ENCODE measurements around the gene SRCAP.

DNA sequence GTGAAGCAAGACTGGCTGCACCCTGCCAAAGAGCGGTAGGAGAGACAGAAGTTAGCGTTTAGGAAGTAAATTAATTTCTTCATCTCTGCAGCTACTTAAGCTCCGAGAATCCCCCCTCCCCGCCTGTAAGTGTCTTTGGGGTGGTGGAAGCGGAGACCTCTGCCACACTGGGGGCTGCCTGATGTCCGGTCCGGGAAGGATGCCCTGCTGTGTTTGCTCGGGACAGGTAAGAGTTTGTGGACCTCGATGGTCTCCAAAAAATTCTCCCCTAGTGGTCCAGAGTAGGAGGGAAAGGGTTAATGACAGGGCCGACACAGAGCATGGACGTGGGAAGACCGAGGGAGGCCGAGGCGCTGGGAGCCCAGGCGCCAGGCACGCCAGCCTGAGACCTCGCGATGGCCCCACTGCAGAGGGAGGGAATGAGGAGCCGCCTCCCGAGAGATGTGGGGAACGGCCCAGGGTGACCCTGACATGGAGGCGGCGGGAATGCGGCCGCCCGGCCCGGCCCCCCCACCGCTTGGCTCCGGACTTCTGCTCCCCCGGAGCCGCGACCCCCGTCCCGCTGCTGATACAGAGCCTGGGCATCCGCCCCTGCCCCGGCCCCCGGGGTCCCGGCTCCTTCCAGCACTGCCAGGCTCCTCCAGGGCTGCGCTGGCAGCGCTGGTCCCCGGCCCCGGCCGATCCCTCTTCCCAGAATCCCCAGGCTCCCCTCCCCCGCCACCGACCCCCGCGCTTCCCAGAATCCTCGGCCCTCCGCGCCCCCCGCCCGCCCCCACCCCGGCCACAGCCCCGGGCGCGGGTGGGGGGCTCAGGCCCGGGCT is 87.4 kb downstream of the SRCAP start:
- TF ChIP-seq, protein P1, sequence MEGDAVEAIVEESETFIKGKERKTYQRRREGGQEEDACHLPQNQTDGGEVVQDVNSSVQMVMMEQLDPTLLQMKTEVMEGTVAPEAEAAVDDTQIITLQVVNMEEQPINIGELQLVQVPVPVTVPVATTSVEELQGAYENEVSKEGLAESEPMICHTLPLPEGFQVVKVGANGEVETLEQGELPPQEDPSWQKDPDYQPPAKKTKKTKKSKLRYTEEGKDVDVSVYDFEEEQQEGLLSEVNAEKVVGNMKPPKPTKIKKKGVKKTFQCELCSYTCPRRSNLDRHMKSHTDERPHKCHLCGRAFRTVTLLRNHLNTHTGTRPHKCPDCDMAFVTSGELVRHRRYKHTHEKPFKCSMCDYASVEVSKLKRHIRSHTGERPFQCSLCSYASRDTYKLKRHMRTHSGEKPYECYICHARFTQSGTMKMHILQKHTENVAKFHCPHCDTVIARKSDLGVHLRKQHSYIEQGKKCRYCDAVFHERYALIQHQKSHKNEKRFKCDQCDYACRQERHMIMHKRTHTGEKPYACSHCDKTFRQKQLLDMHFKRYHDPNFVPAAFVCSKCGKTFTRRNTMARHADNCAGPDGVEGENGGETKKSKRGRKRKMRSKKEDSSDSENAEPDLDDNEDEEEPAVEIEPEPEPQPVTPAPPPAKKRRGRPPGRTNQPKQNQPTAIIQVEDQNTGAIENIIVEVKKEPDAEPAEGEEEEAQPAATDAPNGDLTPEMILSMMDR (IDR thresholded peaks at IDR 0.05) = no peak
- no peak for TF ChIP-seq POLR2A (IDR thresholded peaks at IDR 0.05)
